Measurements from ENCODE around the gene WEE1.

- TF ChIP-seq FOXP2 (optimal IDR thresholded peaks at IDR 0.05; ENCODE audit: borderline replicate concordance, extremely low read depth, extremely low read length, insufficient read depth): peak; percentile 60
- peak in 1 of 2 experiments; percentile 71; a peak in 1 of 4 replicates for TF ChIP-seq REST (IDR thresholded peaks at IDR 0.05; ENCODE audit: insufficient read depth in 1 of 2, low read depth in 2 of 2, low read length in 2 of 2)
- no peak; the same call in none of the 2 replicates for TF ChIP-seq POLR2AphosphoS5 (IDR thresholded peaks at IDR 0.05; ENCODE audit: low read depth, low read length)
- TF ChIP-seq SIN3A (IDR thresholded peaks at IDR 0.05; ENCODE audit: borderline replicate concordance, insufficient read depth, low read length): peak; percentile 100
- TF ChIP-seq TAF1 (IDR thresholded peaks at IDR 0.05; ENCODE audit: borderline replicate concordance, insufficient read depth, low read length): no peak; the same call in 1 of the 2 replicates
Measured at GRCh38 chr11:9565822-9566560, 7.5 kb upstream of the WEE1 start.
